ENCODE data around the gene AMPD3.

AMPD3 gene

DNA sequence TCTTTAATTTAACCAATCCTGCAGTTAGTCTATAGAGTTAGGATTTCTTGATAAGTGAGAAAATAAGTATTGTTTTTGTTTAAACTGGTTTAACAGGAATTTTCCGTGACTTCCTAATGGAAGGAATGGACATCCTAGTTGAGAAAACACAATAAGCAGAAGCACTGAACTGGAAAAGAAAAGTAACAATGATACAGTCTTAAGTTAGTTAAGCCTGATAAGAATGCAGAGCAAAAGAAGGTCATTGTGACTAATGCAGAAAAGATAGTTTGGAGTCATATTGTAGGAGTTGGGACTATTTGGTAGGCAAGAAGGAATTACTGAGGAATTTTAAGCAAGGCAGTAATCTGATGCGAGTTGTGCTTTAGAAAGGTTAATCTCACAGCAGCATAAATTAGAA is 74.2 kb downstream of the AMPD3 start:
- no peaks in the 10 kb centered on the region for H3K27me3 ChIP-seq (ENCODE audit: control insufficient read depth in 2 of 2, insufficient read depth in 2 of 2, low read length in 2 of 2)
- no peaks in the 10 kb centered on the region for H3K9me3 ChIP-seq (ENCODE audit: control insufficient read depth in 2 of 2, low read length in 2 of 2)
- no peak overlapping the region for H3K4me3 ChIP-seq (ENCODE audit: low read length in 2 of 2)
- H3K4me1 ChIP-seq (ENCODE audit: control insufficient read depth in 2 of 2, insufficient read depth in 2 of 2, low read length in 2 of 2) = peaks cover 0 to 13% of the 10 kb centered on the region in 2 donors
- H3K9ac ChIP-seq (ENCODE audit: low read depth in 1 of 2, low read length in 2 of 2) = no peak overlapping the region
- no peak overlapping the region for H3K27ac ChIP-seq (ENCODE audit: low read depth in 2 of 2, low read length in 2 of 2)
- H3K36me3 ChIP-seq (ENCODE audit: control insufficient read depth in 2 of 2, insufficient read depth in 2 of 2, low read length in 2 of 2) = peaks cover 23 to 30% of the 10 kb centered on the region in 2 donors

DNA sequence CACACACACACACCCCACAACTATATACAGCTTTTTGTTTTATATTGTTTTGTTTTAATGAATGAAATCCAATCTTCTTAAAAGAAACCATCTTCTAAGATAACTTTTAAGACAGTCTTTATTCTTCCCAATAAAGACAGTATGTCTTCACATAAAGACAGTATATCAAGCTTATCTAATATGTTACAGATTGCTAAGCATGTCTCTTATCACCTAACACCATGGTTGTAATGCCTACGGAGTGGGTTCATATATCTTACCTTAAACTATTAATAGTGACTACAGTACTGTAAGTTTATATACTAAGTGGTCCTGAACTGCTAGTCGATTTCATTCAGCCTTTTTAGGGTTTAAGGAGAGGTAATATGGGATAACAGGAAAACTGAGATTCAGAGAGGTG is 77.5 kb downstream of the AMPD3 start:
- Histone ChIP-seq H3K9me3 (ENCODE audit: control insufficient read depth in 2 of 2, low read length in 2 of 2) (no peaks in the 10 kb centered on the region), H3K27ac (ENCODE audit: low read depth in 2 of 2, low read length in 2 of 2) (no peak overlapping the region), H3K4me1 (ENCODE audit: control insufficient read depth in 2 of 2, insufficient read depth in 2 of 2, low read length in 2 of 2) (peaks cover 0 to 7% of the 10 kb centered on the region in 2 donors), H3K36me3 (ENCODE audit: control insufficient read depth in 2 of 2, insufficient read depth in 2 of 2, low read length in 2 of 2) (peaks cover 19 to 21% of the 10 kb centered on the region in 2 donors), H3K4me3 (ENCODE audit: low read length in 2 of 2) (no peak overlapping the region), H3K27me3 (ENCODE audit: control insufficient read depth in 2 of 2, insufficient read depth in 2 of 2, low read length in 2 of 2) (no peaks in the 10 kb centered on the region), H3K9ac (ENCODE audit: low read depth in 1 of 2, low read length in 2 of 2) (no peak overlapping the region)

DNA sequence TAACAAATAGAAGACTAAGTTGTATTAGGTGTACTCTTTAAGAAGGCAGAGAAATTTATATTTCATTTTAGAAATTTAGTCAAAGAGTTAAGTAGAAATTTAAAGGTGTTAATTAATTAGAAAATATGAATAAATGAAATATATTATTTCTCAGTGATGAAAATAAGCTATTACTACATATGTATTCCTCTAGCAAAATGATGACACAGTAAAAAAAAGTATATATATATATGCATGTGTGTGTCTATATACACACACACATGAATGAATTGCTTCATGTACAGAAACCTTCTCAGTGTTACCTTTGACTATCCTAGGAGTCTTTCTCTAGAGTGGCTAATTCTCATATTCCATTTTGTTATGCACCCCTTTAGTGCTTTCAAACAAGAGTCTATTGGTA is 78.3 kb downstream of the AMPD3 start:
- Histone ChIP-seq H3K4me3 (ENCODE audit: low read length in 2 of 2) (no peak overlapping the region), H3K36me3 (ENCODE audit: control insufficient read depth in 2 of 2, insufficient read depth in 2 of 2, low read length in 2 of 2) (peaks cover 16 to 21% of the 10 kb centered on the region in 2 donors), H3K27me3 (ENCODE audit: control insufficient read depth in 2 of 2, insufficient read depth in 2 of 2, low read length in 2 of 2) (no peaks in the 10 kb centered on the region), H3K27ac (ENCODE audit: low read depth in 2 of 2, low read length in 2 of 2) (no peak overlapping the region), H3K9me3 (ENCODE audit: control insufficient read depth in 2 of 2, low read length in 2 of 2) (no peaks in the 10 kb centered on the region), H3K9ac (ENCODE audit: low read depth in 1 of 2, low read length in 2 of 2) (no peak overlapping the region), H3K4me1 (ENCODE audit: control insufficient read depth in 2 of 2, insufficient read depth in 2 of 2, low read length in 2 of 2) (no peaks in the 10 kb centered on the region)

- no peak overlapping the region for H3K27ac ChIP-seq (ENCODE audit: low read depth in 2 of 2, low read length in 2 of 2)
- H3K27me3 ChIP-seq (ENCODE audit: control insufficient read depth in 2 of 2, insufficient read depth in 2 of 2, low read length in 2 of 2) = no peaks in the 10 kb centered on the region
- H3K4me3 ChIP-seq (ENCODE audit: low read length in 2 of 2) = no peak overlapping the region
- H3K9ac ChIP-seq (ENCODE audit: low read depth in 1 of 2, low read length in 2 of 2) = no peak overlapping the region
- no peaks in the 10 kb centered on the region for H3K4me1 ChIP-seq (ENCODE audit: control insufficient read depth in 2 of 2, insufficient read depth in 2 of 2, low read length in 2 of 2)
- peaks cover 12 to 18% of the 10 kb centered on the region in 2 donors for H3K36me3 ChIP-seq (ENCODE audit: control insufficient read depth in 2 of 2, insufficient read depth in 2 of 2, low read length in 2 of 2)
- no peaks in the 10 kb centered on the region for H3K9me3 ChIP-seq (ENCODE audit: control insufficient read depth in 2 of 2, low read length in 2 of 2)
These were observed 79.3 kb downstream of the AMPD3 start for GRCh38 chr11:10534316-10534715.

DNA sequence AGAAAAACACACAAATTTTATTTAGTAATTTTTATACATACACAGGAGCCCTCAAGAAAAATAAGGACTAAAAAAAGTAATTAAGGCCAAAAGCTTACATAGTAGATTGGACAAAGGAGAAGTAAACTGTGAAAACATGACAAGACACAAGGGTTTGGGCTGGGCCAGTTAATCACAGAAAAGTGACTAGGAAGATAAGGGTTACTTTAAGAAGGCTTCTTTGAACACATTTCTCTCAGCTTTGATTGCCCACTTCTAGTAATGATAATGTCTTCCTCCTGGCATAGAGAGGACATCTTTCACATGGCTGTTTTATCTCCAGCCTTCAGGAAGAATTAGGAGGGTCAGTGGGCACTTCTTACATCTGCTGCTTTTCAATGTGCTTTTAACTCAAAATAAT is 82.5 kb downstream of the AMPD3 start:
- Histone ChIP-seq H3K36me3 (ENCODE audit: control insufficient read depth in 2 of 2, insufficient read depth in 2 of 2, low read length in 2 of 2) (peaks cover 4 to 6% of the 10 kb centered on the region in 2 donors), H3K9me3 (ENCODE audit: control insufficient read depth in 2 of 2, low read length in 2 of 2) (no peaks in the 10 kb centered on the region), H3K27me3 (ENCODE audit: control insufficient read depth in 2 of 2, insufficient read depth in 2 of 2, low read length in 2 of 2) (no peaks in the 10 kb centered on the region), H3K9ac (ENCODE audit: low read depth in 1 of 2, low read length in 2 of 2) (no peak overlapping the region), H3K4me1 (ENCODE audit: control insufficient read depth in 2 of 2, insufficient read depth in 2 of 2, low read length in 2 of 2) (peaks cover 7 to 13% of the 10 kb centered on the region in 2 donors), H3K27ac (ENCODE audit: low read depth in 2 of 2, low read length in 2 of 2) (no peak overlapping the region), H3K4me3 (ENCODE audit: low read length in 2 of 2) (no peak overlapping the region)

DNA sequence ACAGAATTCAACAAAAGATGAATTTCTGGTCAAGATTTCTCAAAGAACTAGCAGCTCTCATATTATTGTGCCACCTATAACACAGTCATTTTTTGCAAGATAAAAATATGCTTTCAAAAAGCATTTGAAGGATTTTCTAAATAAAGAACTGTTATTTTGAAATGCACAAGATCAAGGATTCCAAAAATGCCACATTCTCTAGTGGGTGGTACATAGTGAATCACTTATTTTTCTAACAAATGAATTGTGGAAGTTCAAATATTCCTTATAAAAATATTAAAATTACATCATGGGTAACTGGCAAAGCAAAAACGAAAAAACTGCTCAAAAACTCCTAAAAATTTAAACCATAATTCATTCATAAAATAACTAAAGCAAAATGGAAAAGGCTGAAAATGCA is 83.9 kb downstream of the AMPD3 start:
- no peaks in the 10 kb centered on the region for H3K9me3 ChIP-seq (ENCODE audit: control insufficient read depth in 2 of 2, low read length in 2 of 2)
- no peak overlapping the region for H3K27ac ChIP-seq (ENCODE audit: low read depth in 2 of 2, low read length in 2 of 2)
- no peak overlapping the region for H3K4me3 ChIP-seq (ENCODE audit: low read length in 2 of 2)
- H3K36me3 ChIP-seq (ENCODE audit: control insufficient read depth in 2 of 2, insufficient read depth in 2 of 2, low read length in 2 of 2) = no peaks in the 10 kb centered on the region
- no peaks in the 10 kb centered on the region for H3K27me3 ChIP-seq (ENCODE audit: control insufficient read depth in 2 of 2, insufficient read depth in 2 of 2, low read length in 2 of 2)
- H3K4me1 ChIP-seq (ENCODE audit: control insufficient read depth in 2 of 2, insufficient read depth in 2 of 2, low read length in 2 of 2) = peaks cover 7 to 13% of the 10 kb centered on the region in 2 donors
- H3K9ac ChIP-seq (ENCODE audit: low read depth in 1 of 2, low read length in 2 of 2) = no peak overlapping the region

- Histone ChIP-seq H3K4me3 (ENCODE audit: low read length in 2 of 2) (no peak overlapping the region), H3K27ac (ENCODE audit: low read depth in 2 of 2, low read length in 2 of 2) (no peak overlapping the region), H3K36me3 (ENCODE audit: control insufficient read depth in 2 of 2, insufficient read depth in 2 of 2, low read length in 2 of 2) (no peaks in the 10 kb centered on the region), H3K9me3 (ENCODE audit: control insufficient read depth in 2 of 2, low read length in 2 of 2) (no peaks in the 10 kb centered on the region), H3K4me1 (ENCODE audit: control insufficient read depth in 2 of 2, insufficient read depth in 2 of 2, low read length in 2 of 2) (peaks cover 7 to 13% of the 10 kb centered on the region in 2 donors), H3K27me3 (ENCODE audit: control insufficient read depth in 2 of 2, insufficient read depth in 2 of 2, low read length in 2 of 2) (no peaks in the 10 kb centered on the region), H3K9ac (ENCODE audit: low read depth in 1 of 2, low read length in 2 of 2) (no peak overlapping the region)
These were observed 84.3 kb downstream of the AMPD3 start for GRCh38 chr11:10539339-10539738.

DNA sequence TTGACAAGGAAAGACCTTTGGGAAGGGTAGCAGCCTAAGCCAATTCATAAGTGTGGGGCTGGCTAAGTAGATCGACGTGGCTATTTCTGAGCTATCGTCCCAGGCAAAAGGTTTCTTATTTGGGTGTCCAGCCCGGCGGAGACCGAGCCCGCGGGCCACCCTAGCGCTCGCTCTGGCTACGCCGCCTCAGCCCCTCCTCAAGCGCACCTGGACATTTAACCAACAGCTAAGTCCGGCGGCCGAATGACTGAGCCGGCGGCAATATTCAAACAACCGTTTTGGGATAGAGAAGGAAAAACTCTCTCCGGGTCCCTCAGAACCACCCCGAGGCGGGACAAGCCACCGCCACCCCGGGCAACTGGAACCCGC is 85.5 kb downstream of the AMPD3 start:
- H3K4me1 ChIP-seq (ENCODE audit: control insufficient read depth in 2 of 2, insufficient read depth in 2 of 2, low read length in 2 of 2) = peaks cover 7 to 13% of the 10 kb centered on the region in 2 donors
- peak overlapping the region; percentile 85 to 97 for H3K9ac ChIP-seq (ENCODE audit: low read depth in 1 of 2, low read length in 2 of 2)

DNA sequence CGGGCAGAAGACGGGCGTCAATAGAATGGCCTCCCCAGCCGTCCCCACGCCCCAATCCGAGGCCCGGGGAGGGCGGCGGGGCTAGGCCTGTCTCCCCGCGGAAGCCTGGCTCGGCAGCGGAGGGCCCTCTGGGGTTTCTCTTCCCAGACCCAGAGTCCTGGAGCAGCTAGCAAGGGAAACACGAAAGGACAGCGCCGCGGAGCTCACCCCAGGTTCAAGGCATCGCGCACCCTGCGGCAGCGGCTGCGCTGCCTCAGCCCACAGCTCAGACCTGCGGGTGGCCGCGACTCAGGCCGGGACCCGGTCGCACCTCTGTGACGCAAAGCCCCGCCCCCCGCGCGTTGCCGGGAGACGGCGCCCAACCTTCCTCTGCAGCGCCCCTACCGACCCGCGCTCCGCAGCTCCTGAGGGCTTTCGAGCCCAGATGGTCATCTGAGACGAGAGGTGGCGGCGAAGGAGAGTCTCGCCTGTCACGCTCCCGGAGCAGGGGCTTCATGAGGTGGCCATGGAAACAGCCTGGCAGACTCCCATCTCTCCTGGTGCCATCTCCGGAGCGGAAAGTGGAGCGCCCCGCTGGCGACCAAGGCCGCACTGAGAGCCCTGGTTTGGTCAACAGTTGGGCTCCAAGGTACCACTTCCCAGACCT is 86.0 kb downstream of the AMPD3 start, which contains the start of gene RNF141:
Gene RNF141, minus strand, starts transcription at position 273 of the 646 bp plus-strand sequence. CDS start 7,029 bp downstream, outside the sequence.
- Histone ChIP-seq H3K4me3 (ENCODE audit: low read length in 2 of 2) (peak within 1 kb of the TSS; percentile 86 to 91), H3K27ac (ENCODE audit: low read depth in 2 of 2, low read length in 2 of 2) (peak within 1 kb of the TSS; percentile 87 to 95), H3K36me3 (ENCODE audit: control insufficient read depth in 2 of 2, insufficient read depth in 2 of 2, low read length in 2 of 2) (no peaks in the 10 kb centered on the region), H3K9ac (ENCODE audit: low read depth in 1 of 2, low read length in 2 of 2) (peak within 1 kb of the TSS; percentile 85 to 97), H3K27me3 (ENCODE audit: control insufficient read depth in 2 of 2, insufficient read depth in 2 of 2, low read length in 2 of 2) (no peaks in the 10 kb centered on the region), H3K4me1 (ENCODE audit: control insufficient read depth in 2 of 2, insufficient read depth in 2 of 2, low read length in 2 of 2) (peaks cover 7 to 13% of the 10 kb centered on the region in 2 donors), H3K9me3 (ENCODE audit: control insufficient read depth in 2 of 2, low read length in 2 of 2) (no peaks in the 10 kb centered on the region)

More for the DNA sequence above, 85.5 kb downstream of the AMPD3 start:
- Histone ChIP-seq H3K27me3 (ENCODE audit: control insufficient read depth in 2 of 2, insufficient read depth in 2 of 2, low read length in 2 of 2) (no peaks in the 10 kb centered on the region), H3K9me3 (ENCODE audit: control insufficient read depth in 2 of 2, low read length in 2 of 2) (no peaks in the 10 kb centered on the region), H3K27ac (ENCODE audit: low read depth in 2 of 2, low read length in 2 of 2) (peak overlapping the region; percentile 87 to 95), H3K36me3 (ENCODE audit: control insufficient read depth in 2 of 2, insufficient read depth in 2 of 2, low read length in 2 of 2) (no peaks in the 10 kb centered on the region), H3K4me3 (ENCODE audit: low read length in 2 of 2) (peak overlapping the region; percentile 86 to 91)

- Histone ChIP-seq H3K4me1 (ENCODE audit: control insufficient read depth in 2 of 2, insufficient read depth in 2 of 2, low read length in 2 of 2) (peaks cover 7 to 13% of the 10 kb centered on the region in 2 donors), H3K9ac (ENCODE audit: low read depth in 1 of 2, low read length in 2 of 2) (peak overlapping the region; percentile 85 to 97), H3K9me3 (ENCODE audit: control insufficient read depth in 2 of 2, low read length in 2 of 2) (no peaks in the 10 kb centered on the region), H3K27ac (ENCODE audit: low read depth in 2 of 2, low read length in 2 of 2) (peak overlapping the region; percentile 47 to 59), H3K27me3 (ENCODE audit: control insufficient read depth in 2 of 2, insufficient read depth in 2 of 2, low read length in 2 of 2) (no peaks in the 10 kb centered on the region), H3K4me3 (ENCODE audit: low read length in 2 of 2) (peak overlapping the region; percentile 86 to 91), H3K36me3 (ENCODE audit: control insufficient read depth in 2 of 2, insufficient read depth in 2 of 2, low read length in 2 of 2) (no peaks in the 10 kb centered on the region)
These were observed 86.5 kb downstream of the AMPD3 start for GRCh38 chr11:10541561-10541930.
